Stimulated activated CD8-positive, alpha-beta memory T cell treated with anti-CD3 and anti-CD28 coated beads, Interleukin-12 subunit alpha, Interleukin-12 subunit beta, amount 100 ng/mL, for 24 hours (primary cell): Measurements from ENCODE around the gene HNRNPA0.

ENCODE experiments used
- DNase-seq: peaks from one replicate; pipeline ENCODE4 v3.0.0-alpha.2; 2020; ENCODE audit errors: extremely low read depth

Gene HNRNPA0

GRCh38 chr5:137754961-137755762 is 999 bp upstream of the HNRNPA0 start:
- DNase-seq: no peak

DNA sequence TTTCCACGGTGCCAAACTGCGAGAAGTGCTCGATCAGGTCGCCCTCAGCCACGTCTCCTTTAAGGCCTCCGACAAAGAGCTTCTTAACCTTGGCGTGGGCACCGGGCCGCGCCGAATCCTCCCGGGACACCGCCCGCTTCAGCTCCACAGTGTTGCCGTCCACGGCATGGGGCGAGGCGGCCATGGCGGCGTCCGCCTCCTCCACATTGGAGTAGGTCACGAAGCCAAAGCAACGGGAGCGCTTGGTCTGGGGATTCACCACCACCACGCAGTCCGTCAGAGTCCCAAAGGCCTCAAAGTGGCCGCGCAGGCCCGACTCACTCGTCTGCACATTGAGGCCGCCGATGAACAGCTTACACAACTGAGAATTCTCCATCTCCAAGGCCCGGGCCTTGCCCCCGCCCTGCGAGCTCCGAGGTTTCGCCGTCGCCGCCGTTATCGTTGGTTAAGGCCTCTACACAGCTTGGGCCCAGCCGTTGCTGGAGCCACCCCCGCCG is 424 bp downstream of the HNRNPA0 start:
- DNase-seq: no peak

DNA sequence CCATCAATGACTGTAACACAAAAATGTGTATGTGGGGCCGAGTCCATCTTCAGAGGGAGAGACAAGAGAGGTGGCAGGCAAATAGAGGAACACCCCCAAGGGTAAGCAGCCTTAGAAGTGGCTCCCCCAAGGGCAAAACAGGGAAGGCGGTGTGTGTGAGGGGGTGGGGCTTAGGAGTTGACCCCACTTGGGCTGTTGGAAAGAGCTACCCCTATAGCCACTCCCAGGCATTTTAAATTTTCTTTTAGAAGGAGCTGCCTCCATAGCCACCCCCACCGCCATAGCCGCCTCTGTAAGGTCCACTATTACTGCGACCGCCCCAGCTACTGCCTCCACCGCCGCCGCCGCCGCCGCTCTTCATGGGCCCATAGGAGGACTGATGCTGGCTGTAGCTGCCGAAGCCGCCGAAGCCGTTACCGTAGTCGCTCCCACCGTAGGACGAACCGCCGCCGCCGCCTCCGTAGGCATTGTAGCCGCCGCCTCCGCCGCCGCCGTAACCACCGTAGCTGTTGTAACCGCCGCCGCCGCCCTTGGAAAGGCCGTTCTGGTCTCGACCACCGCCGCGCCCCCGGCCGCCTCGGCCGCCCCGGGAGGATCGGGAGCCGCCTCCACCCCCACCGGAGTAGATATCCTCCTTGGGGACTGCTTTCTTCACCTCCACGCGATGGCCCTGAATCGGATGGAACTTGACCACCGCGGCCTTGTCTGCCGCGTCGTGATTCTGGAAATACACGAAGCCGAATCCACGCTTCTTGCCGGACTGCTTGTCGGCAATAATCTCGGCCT is 1.1 kb downstream of the HNRNPA0 start:
- no peak for DNase-seq

DNA sequence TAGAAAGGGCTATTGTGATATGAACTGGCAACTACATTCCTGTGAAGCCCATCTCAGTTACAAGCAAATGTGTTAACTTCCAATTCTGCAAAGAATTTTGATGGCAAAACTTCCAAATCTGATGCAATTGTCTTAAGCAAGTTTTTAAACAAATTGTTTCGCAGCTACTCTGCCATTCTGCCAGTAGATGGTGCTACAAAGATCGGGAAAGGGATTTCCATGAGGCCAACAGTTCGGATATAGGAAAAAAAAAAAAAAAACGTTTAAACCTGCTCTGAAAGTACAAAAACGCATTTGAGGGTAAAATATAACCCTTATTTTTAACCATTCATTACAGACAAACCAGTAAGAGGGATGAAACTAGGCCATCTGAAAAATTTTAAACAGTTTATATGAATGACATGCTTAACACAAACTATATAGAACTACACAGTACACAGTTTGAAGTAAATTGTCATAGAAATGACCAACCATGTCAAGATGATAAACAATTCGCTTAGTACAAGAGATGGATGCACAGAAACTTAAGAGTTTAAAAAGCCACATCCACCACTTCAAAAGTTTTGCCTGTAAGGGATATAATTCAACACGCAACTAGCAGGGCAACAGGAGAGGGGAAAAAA is 2.2 kb downstream of the HNRNPA0 start:
- DNase-seq: no peak

DNA sequence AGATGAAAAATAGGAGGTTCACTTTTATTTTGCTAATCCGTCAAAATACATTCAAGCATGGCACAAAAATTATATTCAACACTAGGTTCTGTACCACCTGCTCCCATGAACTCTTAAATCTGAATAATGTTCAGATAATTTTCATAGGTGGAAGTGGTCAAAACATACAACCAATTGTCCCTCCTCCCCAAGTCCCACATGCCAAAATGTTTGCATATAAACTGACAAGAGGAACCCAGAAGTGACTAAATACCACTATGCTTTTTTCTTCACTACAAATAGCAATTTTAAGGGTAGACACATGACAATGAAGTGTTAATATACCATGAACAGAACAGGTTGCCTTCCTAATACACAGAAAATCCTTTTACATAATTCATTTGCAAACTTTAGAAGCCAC is 3.7 kb downstream of the HNRNPA0 start:
- no peak for DNase-seq

- DNase-seq: no peak
Observed at GRCh38 chr5:137747848-137748247, 6.3 kb downstream of the HNRNPA0 start.

DNA sequence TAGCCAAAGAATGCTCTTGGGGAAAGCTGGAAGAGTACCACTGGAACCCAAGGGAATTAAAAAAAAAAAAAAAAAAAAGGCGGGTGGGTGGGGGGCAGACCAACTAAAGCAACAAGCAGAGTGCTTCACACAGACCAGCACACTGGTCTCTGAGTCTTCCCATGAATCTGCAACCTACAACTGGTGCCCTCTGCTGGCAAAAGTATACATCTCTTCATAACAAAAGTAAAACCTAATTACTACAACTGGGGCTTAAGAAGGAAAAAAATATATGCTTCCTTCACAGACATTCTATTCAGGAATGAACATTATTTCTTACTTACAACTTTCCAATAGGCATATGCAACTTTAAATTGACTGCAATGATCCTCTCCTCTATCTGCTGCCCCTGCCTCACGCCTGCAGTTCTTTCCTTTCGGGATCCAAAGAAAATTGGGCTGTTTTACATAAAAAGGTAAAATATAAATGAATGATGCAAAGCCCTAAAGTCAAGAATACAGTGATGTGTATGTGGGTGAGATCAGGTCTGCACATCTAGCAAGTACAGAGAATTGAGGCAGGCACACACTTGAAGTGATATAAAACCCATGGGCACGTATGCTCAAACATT is 11.0 kb downstream of the HNRNPA0 start:
- no peak for DNase-seq

- DNase-seq: no peak
Observed at GRCh38 chr5:137741718-137742117, 12.4 kb downstream of the HNRNPA0 start.

DNA sequence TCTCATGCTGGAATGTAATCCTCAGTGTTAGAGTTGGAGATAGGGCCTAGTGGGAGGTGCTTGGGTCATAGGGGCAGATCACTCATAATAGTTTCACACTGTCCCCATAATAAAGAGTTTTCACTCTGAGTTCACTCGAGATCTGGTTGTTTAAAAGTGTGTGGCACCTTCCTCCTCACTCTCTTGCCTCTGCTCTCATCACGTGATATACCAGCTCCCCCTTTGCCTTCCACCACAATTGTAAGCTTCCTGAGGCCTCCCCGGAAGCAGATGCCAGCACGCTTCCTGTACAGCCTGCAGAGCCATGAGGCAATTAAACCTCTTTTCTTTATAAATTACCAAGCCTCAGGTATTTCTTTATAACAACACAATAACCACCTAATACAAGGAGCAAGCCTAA is 14.4 kb downstream of the HNRNPA0 start:
- no peak for DNase-seq

- DNase-seq: no peak
Observed at GRCh38 chr5:137738947-137739346, 15.2 kb downstream of the HNRNPA0 start.

- no peak for DNase-seq
Observed at GRCh38 chr5:137737349-137738131, 16.6 kb downstream of the HNRNPA0 start.

DNA sequence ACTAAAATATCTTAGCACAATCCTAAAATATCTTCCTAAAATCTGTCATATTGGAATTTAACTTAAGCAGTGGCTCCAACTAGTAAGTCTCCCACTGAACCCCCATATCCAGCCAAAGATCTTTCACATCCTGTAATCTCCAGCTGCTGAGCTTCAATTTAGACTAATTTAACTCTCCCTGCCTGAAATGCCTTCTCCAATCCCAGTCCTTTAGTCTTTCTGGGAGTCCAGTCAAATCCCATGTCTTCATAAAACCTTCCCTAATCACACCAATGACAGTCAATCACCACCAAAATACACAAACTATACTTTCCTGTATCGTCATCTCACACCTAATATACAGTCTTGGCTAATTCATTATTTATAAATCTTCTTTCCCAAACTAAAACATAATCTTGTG is 17.7 kb downstream of the HNRNPA0 start:
- no peak for DNase-seq

GRCh38 chr5:137735555-137736284 is 18.4 kb downstream of the HNRNPA0 start, which contains the start of gene KLHL3:
Gene KLHL3, minus strand, starts transcription at chr5:137736089. Its CDS starts 443 bp downstream, at chr5:137735646.
- no peak for DNase-seq

- no peak for DNase-seq
Observed at GRCh38 chr5:137734962-137735554, 19.1 kb downstream of the HNRNPA0 start.

DNA sequence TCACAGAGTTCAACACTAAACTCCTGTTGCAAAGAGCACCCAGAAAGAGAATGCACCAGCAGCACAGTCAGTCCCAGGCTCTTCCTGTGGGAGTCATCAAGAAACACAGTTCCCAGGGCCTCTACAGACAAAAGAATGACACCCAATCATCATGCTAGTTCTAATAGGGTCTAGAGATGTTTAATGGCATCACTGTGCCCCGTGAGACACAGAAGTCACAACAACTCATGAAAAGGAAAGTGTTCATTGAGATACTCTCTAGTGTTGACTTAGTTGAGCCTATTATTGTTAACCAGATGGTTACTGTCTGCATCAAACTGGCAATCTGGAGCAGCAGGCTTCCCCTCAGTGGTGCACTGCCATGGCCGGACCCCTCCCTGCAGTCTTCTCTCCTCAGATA is 19.8 kb downstream of the HNRNPA0 start:
- no peak for DNase-seq

GRCh38 chr5:137733922-137734321 is 20.2 kb downstream of the HNRNPA0 start:
- DNase-seq: no peak

DNA sequence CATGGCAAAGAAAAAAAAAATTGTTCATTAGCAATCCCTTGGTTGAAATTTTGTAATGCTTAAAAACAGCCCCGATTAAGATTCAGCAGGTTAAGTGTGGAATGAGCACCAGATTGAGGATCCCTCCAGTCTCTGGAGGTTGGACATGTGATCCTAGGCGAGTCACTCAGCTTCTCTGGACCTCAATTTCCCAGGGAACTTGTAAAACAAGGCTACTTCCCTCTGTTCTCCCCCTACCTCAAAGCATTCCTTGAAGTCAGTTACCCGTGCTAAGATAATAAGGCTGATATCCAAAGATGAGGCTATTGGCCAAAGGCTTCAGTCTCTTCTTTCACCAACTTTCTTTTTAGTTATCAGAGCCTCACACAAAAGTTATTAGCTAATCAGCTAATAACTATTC is 21.2 kb downstream of the HNRNPA0 start:
- DNase-seq: no peak

DNA sequence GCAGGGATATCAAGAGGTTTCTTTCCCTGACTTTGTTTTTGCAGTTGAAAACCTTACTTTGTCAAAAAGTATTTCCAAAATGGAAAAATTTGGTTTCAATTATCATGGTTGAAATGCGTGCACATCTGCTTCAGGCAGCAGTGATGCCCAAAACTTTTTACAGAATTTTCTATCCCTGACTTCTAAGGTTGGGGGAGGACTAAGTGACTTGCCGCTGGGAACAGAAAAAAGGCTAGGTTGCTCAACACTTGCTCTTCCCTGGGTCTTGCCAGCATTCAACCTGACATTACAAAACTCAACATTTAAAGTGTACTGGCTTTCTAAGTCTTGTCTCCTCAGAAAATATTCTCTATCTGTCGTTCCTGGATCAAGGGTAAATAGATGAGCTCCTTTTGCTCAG is 23.0 kb downstream of the HNRNPA0 start:
- no peak for DNase-seq

DNA sequence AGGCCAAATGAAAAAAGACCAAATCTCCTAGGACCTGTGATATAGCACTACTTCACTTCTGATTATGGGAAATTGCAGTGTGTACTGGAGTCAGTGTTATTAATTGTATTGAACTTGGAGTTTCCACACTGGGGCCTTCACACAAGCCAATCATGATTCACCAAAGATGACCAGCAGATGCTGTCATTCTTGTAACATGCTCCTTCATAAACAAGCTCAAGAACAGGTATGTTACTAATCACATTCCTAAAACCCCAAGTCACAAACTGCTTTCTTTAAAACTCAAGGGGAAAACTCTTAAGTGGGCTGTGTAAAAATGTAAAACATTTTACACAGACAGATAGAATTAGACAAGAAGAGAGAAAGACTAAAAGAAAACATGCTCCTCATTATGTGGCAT is 23.8 kb downstream of the HNRNPA0 start:
- DNase-seq: no peak

GRCh38 chr5:137728048-137728447 is 26.1 kb downstream of the HNRNPA0 start:
- no peak for DNase-seq
